GM12872 (cell line): ENCODE results near the gene UQCR11.
A peak's percentile ranks its signal among the peaks of the same experiment; 100 is the strongest.

ENCODE experiments used
- TF ChIP-seq, protein P1 (sequence below): IDR thresholded peaks from 3 replicates; pipeline ENCODE4 v1.5.1; 2011; ENCODE audit warnings: low read depth, mild to moderate bottlenecking, low read length, moderate library complexity; ENCODE audit not compliant: insufficient read depth

The UQCR11 gene

DNA sequence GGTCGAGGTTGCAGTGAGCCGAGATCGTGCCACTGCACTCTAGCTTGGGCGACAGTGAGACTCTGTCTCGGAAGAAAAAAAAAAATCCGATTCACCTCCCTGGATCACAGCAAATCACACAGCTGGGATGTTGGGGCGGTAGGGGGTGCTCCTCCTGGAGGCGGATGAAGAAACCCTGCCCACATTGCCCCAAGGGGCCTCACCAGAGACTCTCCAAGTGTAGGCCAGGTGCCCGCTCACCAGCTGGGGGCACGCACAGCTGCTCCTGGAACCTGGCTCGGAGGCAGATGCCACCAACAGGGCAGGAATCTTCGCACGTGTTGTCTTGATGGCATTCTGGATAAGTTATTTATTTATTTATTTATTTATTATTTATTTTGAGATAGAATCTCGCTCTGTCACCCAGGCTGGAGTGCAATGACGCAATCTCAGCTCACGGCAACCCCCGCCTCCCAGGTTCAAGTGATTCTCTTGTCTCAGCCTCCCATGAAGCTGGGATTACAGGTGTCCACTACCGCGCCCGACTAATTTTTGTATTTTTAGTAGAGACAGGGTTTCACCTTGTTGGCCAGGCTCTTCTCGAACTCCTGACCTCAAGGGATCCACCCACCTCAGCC, 3.1 kb downstream of the UQCR11 start:
- TF ChIP-seq, protein P1, sequence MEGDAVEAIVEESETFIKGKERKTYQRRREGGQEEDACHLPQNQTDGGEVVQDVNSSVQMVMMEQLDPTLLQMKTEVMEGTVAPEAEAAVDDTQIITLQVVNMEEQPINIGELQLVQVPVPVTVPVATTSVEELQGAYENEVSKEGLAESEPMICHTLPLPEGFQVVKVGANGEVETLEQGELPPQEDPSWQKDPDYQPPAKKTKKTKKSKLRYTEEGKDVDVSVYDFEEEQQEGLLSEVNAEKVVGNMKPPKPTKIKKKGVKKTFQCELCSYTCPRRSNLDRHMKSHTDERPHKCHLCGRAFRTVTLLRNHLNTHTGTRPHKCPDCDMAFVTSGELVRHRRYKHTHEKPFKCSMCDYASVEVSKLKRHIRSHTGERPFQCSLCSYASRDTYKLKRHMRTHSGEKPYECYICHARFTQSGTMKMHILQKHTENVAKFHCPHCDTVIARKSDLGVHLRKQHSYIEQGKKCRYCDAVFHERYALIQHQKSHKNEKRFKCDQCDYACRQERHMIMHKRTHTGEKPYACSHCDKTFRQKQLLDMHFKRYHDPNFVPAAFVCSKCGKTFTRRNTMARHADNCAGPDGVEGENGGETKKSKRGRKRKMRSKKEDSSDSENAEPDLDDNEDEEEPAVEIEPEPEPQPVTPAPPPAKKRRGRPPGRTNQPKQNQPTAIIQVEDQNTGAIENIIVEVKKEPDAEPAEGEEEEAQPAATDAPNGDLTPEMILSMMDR, result no peak

DNA sequence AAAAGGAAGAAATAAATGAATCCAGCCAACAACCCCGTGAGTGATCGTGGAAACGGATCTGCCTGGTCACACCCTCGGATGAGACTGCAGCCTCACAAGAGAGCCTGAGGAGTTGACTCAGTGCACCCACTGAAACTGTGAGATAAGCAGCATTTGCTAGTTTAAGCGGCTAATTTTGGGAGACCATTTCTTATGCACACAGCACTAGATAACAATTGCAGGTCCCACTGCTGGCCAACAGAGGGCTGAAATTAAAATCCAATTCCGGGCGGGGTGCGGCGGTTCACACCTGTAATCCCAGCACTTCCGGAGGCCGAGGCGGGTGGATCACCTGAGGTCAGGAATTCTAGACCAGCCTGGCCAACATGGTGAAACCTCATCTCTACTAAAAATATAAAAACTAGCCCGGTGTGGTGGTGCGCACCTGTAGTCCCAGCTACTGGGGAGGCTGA, 3.6 kb downstream of the UQCR11 start:
- TF ChIP-seq, protein P1, result peak; percentile 18; the same call in 1 of the 3 replicates

DNA sequence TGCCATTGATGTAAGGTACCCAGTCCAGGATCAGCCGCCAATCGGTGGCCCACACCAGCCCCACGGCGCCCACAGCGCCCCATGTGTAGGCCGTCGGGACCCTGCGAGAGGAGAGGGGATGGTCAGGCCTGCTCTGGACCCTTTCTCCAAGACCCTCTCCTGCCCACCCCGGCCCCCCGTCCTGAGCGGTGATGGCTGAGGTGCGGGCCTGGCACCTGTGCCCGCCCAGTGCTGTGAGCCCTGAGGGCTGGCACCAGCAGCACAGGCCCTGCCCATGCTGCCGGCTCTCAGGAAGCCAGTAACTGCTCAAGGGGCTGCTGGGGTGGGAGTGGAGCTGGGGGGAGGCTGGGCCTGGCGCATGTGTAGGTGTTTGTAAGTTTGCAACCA, 5.8 kb downstream of the UQCR11 start:
- TF ChIP-seq, protein P1, result no peak

DNA sequence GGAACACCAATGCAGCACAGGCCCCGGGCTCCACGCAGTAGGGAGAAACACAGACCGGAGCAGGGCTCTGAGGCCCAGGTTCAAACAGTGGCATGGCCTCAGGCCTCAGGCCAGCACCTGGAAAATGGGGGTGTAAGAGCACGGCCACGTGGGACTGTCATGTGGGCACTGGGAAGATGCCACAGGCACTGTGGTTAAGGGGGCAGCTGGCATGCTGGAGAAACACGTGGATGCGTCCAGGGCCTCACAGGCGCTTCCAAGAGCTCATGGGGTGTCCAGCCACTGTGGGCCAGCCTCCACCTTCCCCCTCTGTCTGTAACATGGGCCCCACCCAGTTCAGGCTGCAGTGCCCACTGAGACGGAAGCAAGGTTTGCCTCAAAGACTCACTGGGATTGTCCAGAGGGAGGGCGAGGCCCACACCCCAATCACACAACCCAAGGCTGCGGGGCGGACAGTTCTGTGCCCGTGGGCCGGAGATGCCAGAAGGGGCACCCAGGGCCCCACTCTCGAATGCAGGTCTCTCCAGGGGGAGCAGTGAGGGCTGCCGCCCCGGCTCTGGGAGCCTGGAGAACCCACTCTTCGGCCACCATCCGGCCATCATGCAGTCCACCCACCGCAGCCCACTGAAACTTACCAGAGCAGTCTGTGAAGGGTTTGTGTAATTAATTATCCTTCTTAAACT, 6.3 kb downstream of the UQCR11 start:
- TF ChIP-seq, protein P1, result no peak

DNA sequence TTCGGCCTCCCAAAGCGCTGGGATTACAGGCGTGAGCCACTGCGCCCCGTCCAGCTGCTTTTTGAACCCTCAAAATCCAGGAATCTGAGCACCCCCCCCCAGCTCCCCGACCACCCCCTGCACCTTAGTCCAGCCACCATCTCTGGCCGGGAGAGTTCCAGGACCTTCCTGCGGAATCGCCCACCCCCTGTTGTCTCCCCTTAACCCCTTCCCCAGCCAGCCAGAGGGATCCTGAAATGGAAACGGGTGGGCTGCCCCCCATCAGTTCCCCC, 11.8 kb downstream of the UQCR11 start:
- TF ChIP-seq, protein P1, result no peak

DNA sequence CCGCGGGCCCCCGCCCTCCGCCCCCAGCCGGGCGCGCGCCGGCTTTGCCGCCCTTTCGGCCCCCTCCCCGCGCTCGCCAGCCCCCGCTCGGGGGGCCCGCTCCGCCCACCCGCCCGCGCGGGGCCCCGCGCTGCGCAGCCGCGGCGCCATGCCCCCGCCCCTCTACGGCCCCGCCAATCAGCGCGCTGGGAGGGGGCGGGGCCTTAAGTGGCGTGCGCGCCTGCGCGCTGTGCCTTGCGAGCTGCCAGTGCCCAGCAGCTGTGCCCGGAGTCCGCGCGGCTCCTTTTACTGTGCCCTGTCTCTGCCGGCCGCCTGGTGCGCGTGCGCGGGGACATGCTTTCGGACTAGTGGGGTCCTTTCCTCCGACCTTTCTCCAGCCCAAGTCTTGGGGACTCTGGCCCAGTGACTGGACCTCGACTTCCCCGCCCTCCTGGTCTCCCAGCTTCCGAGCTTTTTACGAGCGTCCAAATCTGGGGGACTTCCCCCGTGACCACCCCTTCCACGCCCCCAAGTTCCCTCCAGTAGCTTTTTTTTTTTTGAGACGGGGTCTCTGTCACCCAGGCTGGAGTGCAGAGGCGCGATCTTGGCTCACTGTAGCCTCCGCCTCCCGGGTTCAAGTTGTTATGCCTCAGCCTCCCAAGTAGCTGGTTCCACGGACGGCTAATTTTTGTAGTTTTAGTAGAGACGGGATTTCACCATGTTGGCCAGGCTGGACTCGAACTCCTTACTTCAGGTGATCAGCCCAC, 12.3 kb downstream of the UQCR11 start, which contains the start of gene MBD3:
MBD3 (minus strand) TSS at position 111 of the 746 bp plus-strand sequence. CDS start 234 bp downstream, outside the sequence.
- TF ChIP-seq, protein P1, result no peak

DNA sequence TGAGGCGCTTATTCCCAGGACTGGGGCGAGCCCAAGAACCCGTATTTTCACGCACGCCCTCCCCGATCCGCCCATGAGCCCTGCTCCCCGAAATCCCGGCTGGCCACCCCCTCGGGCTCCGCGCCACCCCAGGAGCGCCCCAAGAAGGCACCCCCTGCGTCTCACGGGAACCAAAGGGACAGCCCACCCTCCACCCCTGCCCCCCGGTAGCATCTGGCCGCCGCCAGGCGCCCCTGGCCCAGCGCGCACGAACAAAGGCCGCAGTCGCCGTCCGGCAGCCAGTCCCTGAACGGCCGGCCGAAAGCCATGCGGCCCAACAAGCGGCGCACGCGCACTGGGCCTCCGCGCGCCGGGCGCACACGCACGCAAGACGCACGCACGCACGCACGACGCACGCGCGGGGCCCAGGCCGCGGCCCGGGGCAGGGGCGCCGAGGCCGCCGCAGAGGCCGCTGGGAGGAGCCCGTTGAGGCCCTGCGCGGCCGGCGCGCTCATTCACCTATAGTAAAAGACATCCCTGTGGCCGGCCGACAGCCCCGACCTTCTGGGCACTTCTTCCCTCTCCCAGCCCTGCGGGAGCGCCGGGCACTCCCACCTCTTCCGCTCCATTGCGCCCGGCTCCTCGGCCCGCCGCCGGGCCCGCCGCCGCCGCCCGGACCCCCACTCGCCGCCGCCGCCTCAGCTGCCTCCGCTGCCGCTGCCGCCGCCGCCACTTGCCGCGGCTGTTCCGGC, 13.1 kb downstream of the UQCR11 start:
- TF ChIP-seq, protein P1, result no peak
